ENCODE data around the gene NTRK2.

Gene NTRK2

DNA sequence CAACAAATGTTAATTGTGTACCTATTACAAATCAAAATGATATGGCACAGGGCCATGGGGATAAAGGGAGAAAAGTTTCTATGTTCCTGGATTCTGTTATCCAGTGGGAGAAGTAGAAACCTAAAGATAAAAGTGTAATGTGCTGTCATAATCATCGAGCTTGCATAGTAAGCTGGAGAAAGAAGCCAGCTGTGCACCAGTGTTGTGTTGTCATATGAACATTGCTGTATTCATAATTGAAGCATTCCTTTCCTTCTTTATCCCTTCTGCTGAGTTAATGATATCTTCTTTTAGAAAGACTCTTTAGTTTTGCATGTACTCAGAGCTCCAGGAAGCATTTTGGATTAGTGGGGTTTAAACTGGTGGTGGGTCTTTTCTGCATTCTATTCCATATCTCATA, 39.5 kb downstream of the NTRK2 start:
- Histone ChIP-seq H3K4me1 (ENCODE audit: insufficient read depth, low read length) (no peaks in the 10 kb centered on the region), H3K9ac (ENCODE audit: low read length) (no peak overlapping the region), H3K27me3 (ENCODE audit: control insufficient read depth in 1 of 2, insufficient read depth in 2 of 2, low read length in 2 of 2) (no peaks in the 10 kb centered on the region)

GRCh38 chr9:84710701-84711397, 41.3 kb downstream of the NTRK2 start:
- Histone ChIP-seq H3K4me1 (ENCODE audit: insufficient read depth, low read length) (no peaks in the 10 kb centered on the region), H3K9ac (ENCODE audit: low read length) (no peak overlapping the region), H3K27me3 (ENCODE audit: control insufficient read depth in 1 of 2, insufficient read depth in 2 of 2, low read length in 2 of 2) (no peaks in the 10 kb centered on the region), H3K9me3 (ENCODE audit: low read length) (no peaks in the 10 kb centered on the region), H3K27ac (ENCODE audit: low read depth, low read length) (no peak overlapping the region), H3K4me3 (ENCODE audit: low read depth in 1 of 2, low read length in 2 of 2) (no peak overlapping the region), H3K36me3 (ENCODE audit: insufficient read depth, low read length) (no peaks in the 10 kb centered on the region)

More for the DNA sequence above, 39.5 kb downstream of the NTRK2 start:
- H3K9me3 ChIP-seq (ENCODE audit: low read length) = no peaks in the 10 kb centered on the region
- H3K27ac ChIP-seq (ENCODE audit: low read depth, low read length) = no peak overlapping the region
- no peak overlapping the region for H3K4me3 ChIP-seq (ENCODE audit: low read depth in 1 of 2, low read length in 2 of 2)
- H3K36me3 ChIP-seq (ENCODE audit: insufficient read depth, low read length) = no peaks in the 10 kb centered on the region

GRCh38 chr9:84711398-84711777, 41.9 kb downstream of the NTRK2 start:
- no peaks in the 10 kb centered on the region for H3K27me3 ChIP-seq (ENCODE audit: control insufficient read depth in 1 of 2, insufficient read depth in 2 of 2, low read length in 2 of 2)
- no peaks in the 10 kb centered on the region for H3K36me3 ChIP-seq (ENCODE audit: insufficient read depth, low read length)
- no peak overlapping the region for H3K4me3 ChIP-seq (ENCODE audit: low read depth in 1 of 2, low read length in 2 of 2)
- H3K9me3 ChIP-seq (ENCODE audit: low read length) = no peaks in the 10 kb centered on the region
- no peak overlapping the region for H3K9ac ChIP-seq (ENCODE audit: low read length)
- no peaks in the 10 kb centered on the region for H3K4me1 ChIP-seq (ENCODE audit: insufficient read depth, low read length)
- no peak overlapping the region for H3K27ac ChIP-seq (ENCODE audit: low read depth, low read length)

DNA sequence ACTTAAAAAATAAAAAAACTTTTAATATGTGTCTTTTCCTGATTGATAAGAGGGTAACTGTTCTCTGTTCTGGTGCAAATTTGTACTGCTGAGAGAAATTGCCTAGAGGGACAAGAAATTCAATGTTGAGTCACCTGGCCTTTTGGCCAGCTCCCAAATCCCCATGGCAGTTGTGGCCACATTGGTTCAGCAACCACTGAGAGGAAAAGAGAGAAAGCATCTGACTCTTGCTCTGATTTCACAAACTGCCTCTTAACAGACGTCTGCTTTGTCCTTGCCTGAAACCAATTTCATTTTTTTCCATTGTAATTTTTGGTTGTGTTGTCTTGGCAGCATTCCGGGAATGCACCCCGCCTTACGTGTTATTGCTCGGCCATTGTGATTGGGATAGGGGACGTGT, 42.4 kb downstream of the NTRK2 start:
- Histone ChIP-seq H3K4me1 (ENCODE audit: insufficient read depth, low read length) (no peaks in the 10 kb centered on the region), H3K9ac (ENCODE audit: low read length) (no peak overlapping the region), H3K36me3 (ENCODE audit: insufficient read depth, low read length) (no peaks in the 10 kb centered on the region), H3K9me3 (ENCODE audit: low read length) (no peaks in the 10 kb centered on the region), H3K27me3 (ENCODE audit: control insufficient read depth in 1 of 2, insufficient read depth in 2 of 2, low read length in 2 of 2) (no peaks in the 10 kb centered on the region), H3K27ac (ENCODE audit: low read depth, low read length) (no peak overlapping the region), H3K4me3 (ENCODE audit: low read depth in 1 of 2, low read length in 2 of 2) (no peak overlapping the region)

DNA sequence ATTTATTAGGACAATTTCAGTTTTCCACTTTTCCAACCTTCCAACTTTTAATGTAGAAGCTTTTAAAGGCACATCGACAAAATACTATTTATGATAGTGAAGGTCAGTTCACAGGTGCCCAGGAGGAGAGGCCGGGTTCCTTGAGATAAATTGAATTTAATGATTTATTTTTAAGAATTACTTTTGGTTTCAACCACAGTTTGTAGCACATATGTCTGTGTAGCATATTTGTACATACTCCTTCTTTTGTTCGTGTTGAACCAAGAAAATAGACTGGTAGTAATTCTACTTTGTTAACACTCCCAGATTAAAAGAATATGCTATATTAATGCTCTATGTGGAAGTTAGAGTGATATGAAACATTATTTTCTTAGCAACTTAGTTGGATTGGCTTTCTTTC, 46.7 kb downstream of the NTRK2 start:
- H3K9ac ChIP-seq (ENCODE audit: low read length) = no peak overlapping the region
- no peaks in the 10 kb centered on the region for H3K4me1 ChIP-seq (ENCODE audit: insufficient read depth, low read length)
- no peak overlapping the region for H3K4me3 ChIP-seq (ENCODE audit: low read depth in 1 of 2, low read length in 2 of 2)
- no peak overlapping the region for H3K27ac ChIP-seq (ENCODE audit: low read depth, low read length)
- no peaks in the 10 kb centered on the region for H3K27me3 ChIP-seq (ENCODE audit: control insufficient read depth in 1 of 2, insufficient read depth in 2 of 2, low read length in 2 of 2)
- H3K9me3 ChIP-seq (ENCODE audit: low read length) = no peaks in the 10 kb centered on the region
- no peaks in the 10 kb centered on the region for H3K36me3 ChIP-seq (ENCODE audit: insufficient read depth, low read length)

GRCh38 chr9:84718476-84718875, 48.9 kb downstream of the NTRK2 start:
- Histone ChIP-seq H3K9me3 (ENCODE audit: low read length) (no peaks in the 10 kb centered on the region), H3K9ac (ENCODE audit: low read length) (no peak overlapping the region), H3K27ac (ENCODE audit: low read depth, low read length) (no peak overlapping the region), H3K4me1 (ENCODE audit: insufficient read depth, low read length) (no peaks in the 10 kb centered on the region), H3K4me3 (ENCODE audit: low read depth in 1 of 2, low read length in 2 of 2) (no peak overlapping the region), H3K36me3 (ENCODE audit: insufficient read depth, low read length) (no peaks in the 10 kb centered on the region), H3K27me3 (ENCODE audit: control insufficient read depth in 1 of 2, insufficient read depth in 2 of 2, low read length in 2 of 2) (no peaks in the 10 kb centered on the region)

DNA sequence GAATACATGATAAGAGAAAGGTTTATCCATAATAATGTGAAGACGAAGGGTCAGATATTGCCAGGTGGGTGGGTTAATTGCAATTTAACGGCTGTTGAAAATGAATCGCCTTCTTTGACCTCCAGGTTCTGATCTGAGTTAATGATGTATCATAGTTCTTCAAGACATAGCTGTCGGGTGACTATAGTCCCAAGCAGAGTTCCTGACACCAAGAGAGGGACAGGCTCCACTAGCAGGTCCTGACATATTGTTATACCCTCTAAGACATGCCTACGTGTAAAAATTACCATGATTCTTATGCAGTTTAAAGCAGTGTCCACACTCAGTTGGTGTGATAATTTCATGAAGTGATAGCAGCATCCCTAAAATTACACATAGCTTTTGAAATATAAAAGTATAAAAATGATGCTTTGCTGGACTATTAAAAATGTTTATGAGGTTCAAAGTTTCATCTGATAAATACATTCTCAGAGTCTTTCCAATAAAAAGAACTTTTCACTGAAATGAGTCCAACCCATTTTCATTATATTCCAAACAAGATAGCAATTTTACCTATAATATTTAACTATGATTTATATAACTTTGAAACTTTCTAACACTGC, 53.0 kb downstream of the NTRK2 start:
- Histone ChIP-seq H3K4me3 (ENCODE audit: low read depth in 1 of 2, low read length in 2 of 2) (no peak overlapping the region), H3K4me1 (ENCODE audit: insufficient read depth, low read length) (no peaks in the 10 kb centered on the region), H3K9ac (ENCODE audit: low read length) (no peak overlapping the region)

DNA sequence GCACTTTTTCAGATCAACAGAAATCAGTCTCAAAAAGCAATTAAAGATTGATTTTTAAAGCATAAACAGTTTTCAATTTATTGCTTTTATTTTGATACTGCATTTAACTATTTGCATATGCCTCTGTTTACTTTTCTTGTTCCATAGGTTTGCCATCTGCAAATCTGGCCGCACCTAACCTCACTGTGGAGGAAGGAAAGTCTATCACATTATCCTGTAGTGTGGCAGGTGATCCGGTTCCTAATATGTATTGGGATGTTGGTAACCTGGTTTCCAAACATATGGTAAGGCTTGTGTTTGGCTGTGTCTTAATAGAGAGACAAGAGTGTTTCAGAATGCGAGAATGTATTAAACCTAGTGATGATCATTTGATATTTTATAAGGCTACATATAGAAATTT, 53.9 kb downstream of the NTRK2 start:
- no peak overlapping the region for H3K9ac ChIP-seq (ENCODE audit: low read length)
- H3K9me3 ChIP-seq (ENCODE audit: low read length) = no peaks in the 10 kb centered on the region
- no peak overlapping the region for H3K4me3 ChIP-seq (ENCODE audit: low read depth in 1 of 2, low read length in 2 of 2)
- no peaks in the 10 kb centered on the region for H3K27me3 ChIP-seq (ENCODE audit: control insufficient read depth in 1 of 2, insufficient read depth in 2 of 2, low read length in 2 of 2)
- no peaks in the 10 kb centered on the region for H3K4me1 ChIP-seq (ENCODE audit: insufficient read depth, low read length)
- no peaks in the 10 kb centered on the region for H3K36me3 ChIP-seq (ENCODE audit: insufficient read depth, low read length)
- H3K27ac ChIP-seq (ENCODE audit: low read depth, low read length) = no peak overlapping the region

More for the DNA sequence above, 53.0 kb downstream of the NTRK2 start:
- no peaks in the 10 kb centered on the region for H3K27me3 ChIP-seq (ENCODE audit: control insufficient read depth in 1 of 2, insufficient read depth in 2 of 2, low read length in 2 of 2)
- H3K27ac ChIP-seq (ENCODE audit: low read depth, low read length) = no peak overlapping the region
- H3K9me3 ChIP-seq (ENCODE audit: low read length) = no peaks in the 10 kb centered on the region
- no peaks in the 10 kb centered on the region for H3K36me3 ChIP-seq (ENCODE audit: insufficient read depth, low read length)

GRCh38 chr9:84731696-84732095, 62.2 kb downstream of the NTRK2 start:
- H3K9ac ChIP-seq (ENCODE audit: low read length) = no peak overlapping the region

GRCh38 chr9:84736081-84736480, 66.6 kb downstream of the NTRK2 start:
- Histone ChIP-seq H3K4me3 (ENCODE audit: low read depth in 1 of 2, low read length in 2 of 2) (no peak overlapping the region), H3K4me1 (ENCODE audit: insufficient read depth, low read length) (no peaks in the 10 kb centered on the region), H3K27me3 (ENCODE audit: control insufficient read depth in 1 of 2, insufficient read depth in 2 of 2, low read length in 2 of 2) (no peaks in the 10 kb centered on the region), H3K9ac (ENCODE audit: low read length) (no peak overlapping the region), H3K27ac (ENCODE audit: low read depth, low read length) (no peak overlapping the region), H3K9me3 (ENCODE audit: low read length) (no peaks in the 10 kb centered on the region), H3K36me3 (ENCODE audit: insufficient read depth, low read length) (no peaks in the 10 kb centered on the region)

More at GRCh38 chr9:84731696-84732095, 62.2 kb downstream of the NTRK2 start:
- no peak overlapping the region for H3K27ac ChIP-seq (ENCODE audit: low read depth, low read length)
- H3K4me1 ChIP-seq (ENCODE audit: insufficient read depth, low read length) = no peaks in the 10 kb centered on the region
- no peaks in the 10 kb centered on the region for H3K36me3 ChIP-seq (ENCODE audit: insufficient read depth, low read length)
- no peak overlapping the region for H3K4me3 ChIP-seq (ENCODE audit: low read depth in 1 of 2, low read length in 2 of 2)
- H3K27me3 ChIP-seq (ENCODE audit: control insufficient read depth in 1 of 2, insufficient read depth in 2 of 2, low read length in 2 of 2) = no peaks in the 10 kb centered on the region
- H3K9me3 ChIP-seq (ENCODE audit: low read length) = no peaks in the 10 kb centered on the region

GRCh38 chr9:84736536-84736935, 67.0 kb downstream of the NTRK2 start:
- no peaks in the 10 kb centered on the region for H3K9me3 ChIP-seq (ENCODE audit: low read length)
- H3K9ac ChIP-seq (ENCODE audit: low read length) = no peak overlapping the region
- no peaks in the 10 kb centered on the region for H3K4me1 ChIP-seq (ENCODE audit: insufficient read depth, low read length)
- H3K27me3 ChIP-seq (ENCODE audit: control insufficient read depth in 1 of 2, insufficient read depth in 2 of 2, low read length in 2 of 2) = no peaks in the 10 kb centered on the region
- no peak overlapping the region for H3K27ac ChIP-seq (ENCODE audit: low read depth, low read length)
- H3K36me3 ChIP-seq (ENCODE audit: insufficient read depth, low read length) = no peaks in the 10 kb centered on the region
- H3K4me3 ChIP-seq (ENCODE audit: low read depth in 1 of 2, low read length in 2 of 2) = no peak overlapping the region

GRCh38 chr9:84738353-84738752, 68.8 kb downstream of the NTRK2 start:
- no peaks in the 10 kb centered on the region for H3K9me3 ChIP-seq (ENCODE audit: low read length)
- H3K27me3 ChIP-seq (ENCODE audit: control insufficient read depth in 1 of 2, insufficient read depth in 2 of 2, low read length in 2 of 2) = no peaks in the 10 kb centered on the region
- H3K4me3 ChIP-seq (ENCODE audit: low read depth in 1 of 2, low read length in 2 of 2) = no peak overlapping the region
- H3K9ac ChIP-seq (ENCODE audit: low read length) = no peak overlapping the region
- no peaks in the 10 kb centered on the region for H3K4me1 ChIP-seq (ENCODE audit: insufficient read depth, low read length)
- no peak overlapping the region for H3K27ac ChIP-seq (ENCODE audit: low read depth, low read length)
- no peaks in the 10 kb centered on the region for H3K36me3 ChIP-seq (ENCODE audit: insufficient read depth, low read length)

All from muscle layer of colon (tissue), 2 donors.